NCI-H1694 (cell line): Measurements from ENCODE around the gene PRCC.
"Not testable (repeated sequence)": the region's sequence is repeated elsewhere in the genome, so short reads cannot be mapped to it uniquely, and the experiment has no call there.

Experiments used
- DNase-seq: peaks from one replicate; lab custom pipeline; 2025; lab: John Stamatoyannopoulos, UW

PRCC gene

DNA sequence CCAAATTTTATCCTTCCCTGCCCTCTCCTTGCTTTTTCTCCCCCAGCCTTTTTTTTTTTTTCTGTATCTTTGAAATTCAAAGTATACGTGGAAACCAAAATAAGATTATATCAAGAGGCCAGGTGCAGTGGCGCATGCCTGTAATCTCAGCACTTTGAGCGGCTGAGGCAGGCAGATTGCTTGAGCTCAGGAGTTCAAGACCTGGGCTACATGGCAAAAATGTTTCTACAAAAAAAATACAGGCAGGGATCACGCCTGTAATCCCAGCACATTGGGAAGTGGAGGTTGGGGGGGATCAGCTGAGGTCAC is 6.6 kb upstream of the PRCC start:
- no peak for DNase-seq

DNA sequence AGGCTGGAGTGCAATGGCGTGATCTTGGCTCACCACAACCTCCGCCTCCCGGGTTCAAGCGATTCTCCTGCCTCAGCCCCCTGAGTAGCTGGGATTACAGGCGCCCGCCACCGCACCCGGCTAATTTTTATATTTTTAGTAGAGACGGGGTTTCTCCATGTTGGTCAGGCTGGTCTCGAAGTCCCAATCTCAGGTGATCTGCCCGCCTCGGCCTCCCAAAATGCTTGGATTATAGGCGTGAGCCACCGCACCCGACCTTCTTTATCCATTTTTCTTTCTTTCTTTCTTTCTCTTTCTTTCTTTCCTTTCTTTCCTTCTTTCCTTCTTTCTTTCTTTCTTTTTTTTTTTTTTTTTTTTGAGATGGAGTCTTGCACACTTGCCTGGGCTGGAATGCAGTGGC is 2.2 kb upstream of the PRCC start:
- DNase-seq, result not testable (repeated sequence)

DNA sequence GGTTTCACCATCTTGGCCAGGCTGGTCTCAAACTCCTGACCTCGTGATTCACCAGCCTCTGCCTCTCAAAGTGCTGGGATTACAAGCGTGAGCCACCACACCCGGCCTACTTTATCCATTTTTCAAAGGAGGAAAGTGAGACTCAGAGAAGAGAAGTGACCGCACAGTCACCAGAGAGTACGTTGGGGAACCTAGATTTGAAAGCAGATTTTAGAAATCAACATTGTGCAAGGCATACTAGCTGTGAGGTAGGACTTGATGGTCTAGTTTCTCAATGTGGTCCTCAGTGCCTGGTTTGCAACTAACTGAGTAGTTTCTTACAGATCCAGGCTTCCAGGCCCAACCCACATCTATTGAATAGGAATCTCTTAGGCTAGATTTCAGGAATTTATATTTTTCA is 1.7 kb upstream of the PRCC start:
- no peak for DNase-seq

DNA sequence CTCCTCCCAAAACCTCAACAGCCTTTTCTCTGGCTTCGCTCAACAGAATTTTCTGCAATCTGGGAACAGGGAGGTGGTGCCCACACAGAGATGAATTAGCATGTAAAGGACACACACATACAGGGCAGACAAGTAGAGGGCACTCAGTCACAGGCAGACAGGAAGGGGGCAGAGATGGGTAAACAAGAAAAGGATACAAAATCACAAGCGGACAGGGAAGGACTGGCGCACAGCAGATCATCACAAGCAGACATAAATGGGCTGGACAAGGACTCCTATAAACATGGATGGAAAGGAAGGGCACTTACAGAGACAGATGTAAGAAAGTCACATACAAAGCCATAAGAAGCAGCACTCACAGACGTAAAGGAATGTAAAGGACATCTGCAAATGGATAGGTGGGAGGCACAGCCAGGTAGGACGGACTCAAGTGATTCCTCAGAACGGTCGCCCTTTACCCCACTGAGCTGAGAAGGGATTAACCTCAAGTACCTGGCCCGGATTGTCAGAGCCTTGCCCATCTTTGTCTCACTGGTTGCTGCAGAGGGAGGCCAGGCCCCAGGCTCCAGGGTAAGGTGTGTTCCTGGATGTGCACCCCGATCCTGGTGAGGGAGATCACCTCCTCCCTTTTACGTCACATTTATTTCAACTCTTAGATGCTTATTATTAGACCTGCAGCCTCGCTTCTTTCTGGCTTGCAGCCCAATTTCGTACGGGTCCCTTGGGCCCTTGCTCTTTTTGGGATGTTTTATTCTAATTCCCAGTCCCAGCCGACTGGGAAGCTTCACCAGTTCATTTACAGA is 836 bp upstream of the PRCC start:
- DNase-seq, result no peak

DNA sequence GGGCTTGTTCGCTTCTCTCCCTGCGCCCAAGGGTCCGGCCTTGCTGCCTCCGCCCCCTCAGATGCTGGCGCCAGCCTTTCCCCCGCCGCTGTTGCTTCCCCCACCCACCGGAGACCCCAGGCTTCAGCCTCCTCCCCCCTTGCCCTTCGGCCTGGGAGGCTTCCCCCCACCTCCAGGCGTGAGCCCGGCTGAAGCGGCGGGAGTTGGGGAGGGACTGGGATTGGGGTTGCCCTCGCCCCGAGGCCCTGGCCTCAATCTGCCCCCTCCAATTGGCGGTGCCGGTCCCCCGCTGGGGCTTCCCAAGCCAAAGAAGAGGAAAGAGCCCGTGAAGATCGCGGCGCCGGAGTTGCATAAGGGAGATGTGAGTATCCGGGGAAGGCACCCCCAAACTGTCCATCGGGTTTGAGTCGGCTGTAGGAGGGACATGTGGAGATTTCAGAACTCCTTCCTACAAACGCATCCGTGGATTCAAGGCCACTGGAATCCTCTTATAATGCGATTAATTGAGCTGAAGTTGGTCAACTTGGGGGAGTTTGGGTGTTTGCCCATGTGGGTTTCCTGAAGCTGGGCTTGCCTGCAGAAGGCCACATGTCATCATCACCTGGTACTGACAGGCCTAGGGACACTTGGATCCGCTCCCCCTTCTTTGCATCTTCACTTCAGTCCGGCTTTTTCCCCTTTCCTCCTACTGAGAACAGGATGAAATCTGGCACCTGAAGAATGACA is 707 bp downstream of the PRCC start:
- DNase-seq, result no peak

DNA sequence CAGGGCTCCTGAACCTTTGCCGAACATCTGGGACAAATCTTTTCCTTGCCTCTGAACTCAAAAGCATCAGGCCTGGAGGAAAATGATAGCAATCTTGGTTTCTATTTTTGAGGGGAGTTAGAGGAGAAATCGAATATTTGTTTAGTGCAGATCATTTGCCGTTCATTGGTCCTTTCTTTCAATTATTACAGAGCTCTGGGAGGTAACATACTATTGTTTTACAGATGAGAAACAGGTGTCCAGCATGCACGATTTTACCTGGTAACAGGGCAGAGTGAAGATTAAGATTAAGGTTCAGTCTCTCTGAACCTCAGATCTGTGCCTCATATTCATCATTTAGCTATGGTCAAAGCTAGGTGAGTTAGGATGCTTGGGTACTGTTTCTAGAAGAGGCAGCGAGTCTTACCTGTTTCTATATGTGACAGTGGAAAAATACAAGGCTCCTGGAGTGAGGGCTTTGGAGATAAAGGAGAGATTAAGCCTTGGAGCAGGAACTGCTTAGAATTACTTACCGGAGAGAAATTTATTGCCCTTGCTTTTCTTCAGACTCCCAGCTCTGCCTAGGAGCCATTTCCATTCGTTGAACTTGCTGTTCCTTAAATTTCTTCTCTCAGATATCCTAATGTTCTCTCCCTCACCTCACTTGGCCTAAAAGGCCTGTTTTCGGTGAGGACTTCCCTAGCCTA is 1.4 kb downstream of the PRCC start:
- no peak for DNase-seq

DNA sequence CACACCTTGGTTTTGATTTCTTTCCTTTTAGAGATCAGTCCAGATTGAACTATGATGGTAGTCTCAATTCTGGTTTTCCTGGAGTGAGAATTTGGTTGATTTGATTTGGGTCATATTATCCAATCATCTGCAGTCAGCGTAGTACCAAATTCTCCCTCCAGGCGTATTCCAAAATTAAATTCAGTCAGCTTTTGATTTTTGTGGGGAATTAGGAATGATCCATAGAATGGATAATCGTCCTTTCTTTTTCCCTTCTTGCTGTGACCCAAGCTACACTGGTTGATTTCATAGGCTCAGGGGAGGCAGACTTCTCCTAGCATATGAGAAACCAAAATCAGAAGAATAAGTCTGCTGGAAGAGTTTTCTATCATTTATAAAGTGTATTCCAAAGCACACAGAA is 4.9 kb downstream of the PRCC start:
- no peak for DNase-seq

DNA sequence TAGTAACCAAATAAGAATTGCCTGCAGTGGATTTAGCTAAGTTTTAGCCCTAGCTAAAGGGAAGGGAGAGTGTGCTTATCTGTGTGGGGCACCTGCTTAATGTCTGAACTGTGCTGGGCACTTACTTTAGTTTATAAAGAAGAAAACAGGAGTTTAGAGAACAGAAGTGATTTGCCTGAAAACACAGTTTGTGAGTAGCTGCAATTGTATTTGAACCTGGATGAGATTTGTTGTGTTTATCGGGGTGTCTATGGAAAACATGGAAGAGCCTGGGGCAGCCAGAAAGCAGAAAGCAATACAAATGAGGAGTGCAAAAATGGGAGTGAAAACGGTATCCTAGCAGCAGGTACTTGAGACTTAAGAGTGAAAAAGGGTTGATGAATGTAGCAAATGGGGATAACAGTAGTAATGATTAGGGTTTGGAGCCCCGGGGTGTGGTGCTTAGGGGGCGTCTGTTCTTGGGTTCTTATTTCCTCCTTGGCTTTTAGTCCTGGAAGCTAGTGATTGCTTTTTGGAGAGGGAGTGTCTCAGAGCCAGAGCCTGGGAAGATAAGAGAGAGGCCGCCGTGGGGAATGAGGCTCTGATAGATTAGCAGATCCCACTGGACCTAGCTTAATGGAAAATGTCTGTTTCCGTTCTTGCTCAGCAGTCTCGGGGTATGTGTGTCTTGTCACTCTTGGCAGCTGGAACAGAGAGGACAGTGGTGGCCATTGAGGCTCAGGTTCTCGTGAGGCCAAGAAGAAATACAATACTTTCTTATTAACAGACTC is 5.6 kb downstream of the PRCC start:
- no peak for DNase-seq

DNA sequence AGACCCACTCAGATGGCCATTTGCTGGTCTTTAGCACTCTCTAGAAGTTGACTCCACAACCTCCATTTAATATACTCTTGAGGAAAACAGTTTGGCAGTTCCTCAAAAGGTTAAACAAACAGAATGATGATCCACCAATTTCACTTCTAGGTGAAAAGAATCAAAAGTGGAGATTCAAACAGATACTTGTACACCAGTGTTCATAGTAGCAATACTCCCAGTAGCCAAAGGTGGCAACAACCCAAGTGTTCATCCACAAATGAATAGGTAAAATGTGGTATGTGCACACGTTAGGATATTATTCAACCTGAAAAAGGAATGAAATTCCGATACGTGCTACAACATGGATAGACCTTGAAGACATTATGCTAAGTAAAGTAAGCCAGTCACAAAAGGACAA is 6.3 kb downstream of the PRCC start:
- no peak for DNase-seq

DNA sequence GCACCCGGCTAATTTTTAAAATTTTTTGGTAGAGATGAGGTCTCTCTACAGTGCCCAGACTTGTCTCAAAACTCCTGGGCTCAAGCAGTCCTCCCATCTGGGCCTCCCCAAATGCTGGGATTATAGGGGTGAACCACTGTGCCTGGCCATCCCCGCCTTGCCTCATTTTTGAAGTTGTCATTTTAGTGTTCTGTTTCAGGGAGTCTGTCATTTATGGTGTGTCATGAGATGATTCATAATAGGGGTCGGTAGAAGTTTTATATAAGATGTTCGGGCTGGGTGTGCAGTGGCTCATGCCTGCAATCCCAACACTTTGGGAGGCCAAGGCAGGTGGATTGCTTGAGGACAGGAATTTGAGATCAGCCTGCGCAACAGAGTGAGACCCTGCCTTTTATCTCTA is 8.5 kb downstream of the PRCC start:
- no peak for DNase-seq

DNA sequence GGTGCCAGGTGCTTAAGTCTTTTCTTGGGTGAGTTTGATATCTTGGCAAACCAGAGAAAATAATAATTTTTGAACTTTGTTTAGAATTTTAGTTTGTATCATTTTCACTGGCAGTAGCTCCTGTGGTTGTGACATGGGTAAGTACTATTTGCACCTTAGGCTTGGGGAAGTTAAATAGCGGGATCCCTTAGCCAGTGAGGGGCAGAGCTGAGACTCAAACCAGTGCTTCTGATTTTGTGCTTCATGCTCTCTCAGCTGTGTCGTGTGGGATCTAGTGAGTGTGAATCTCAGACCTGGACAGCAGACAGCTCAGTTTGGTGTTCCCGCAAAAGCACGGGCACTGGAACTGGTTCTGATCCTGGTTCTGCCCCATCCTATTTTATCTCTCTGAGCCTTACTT is 9.6 kb downstream of the PRCC start:
- no peak for DNase-seq

DNA sequence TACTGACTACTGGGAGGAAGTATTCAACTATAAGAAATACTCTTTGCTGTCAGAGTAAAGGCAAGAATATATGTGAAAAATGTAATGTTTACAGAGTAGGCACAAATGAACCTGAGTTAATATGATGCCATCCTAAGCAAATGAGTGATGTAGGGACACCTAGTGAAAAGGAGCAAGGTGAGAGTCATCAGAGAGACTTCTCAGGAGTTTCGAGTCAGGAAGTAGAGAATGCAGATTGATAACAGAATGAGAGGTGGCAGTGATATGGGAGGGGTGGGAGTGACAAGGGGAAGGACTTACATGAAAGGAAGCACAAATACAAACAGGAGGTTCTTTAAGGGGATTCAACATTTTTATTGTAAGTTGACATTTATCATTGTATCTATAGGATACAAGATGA is 10.2 kb downstream of the PRCC start:
- DNase-seq, result no peak

DNA sequence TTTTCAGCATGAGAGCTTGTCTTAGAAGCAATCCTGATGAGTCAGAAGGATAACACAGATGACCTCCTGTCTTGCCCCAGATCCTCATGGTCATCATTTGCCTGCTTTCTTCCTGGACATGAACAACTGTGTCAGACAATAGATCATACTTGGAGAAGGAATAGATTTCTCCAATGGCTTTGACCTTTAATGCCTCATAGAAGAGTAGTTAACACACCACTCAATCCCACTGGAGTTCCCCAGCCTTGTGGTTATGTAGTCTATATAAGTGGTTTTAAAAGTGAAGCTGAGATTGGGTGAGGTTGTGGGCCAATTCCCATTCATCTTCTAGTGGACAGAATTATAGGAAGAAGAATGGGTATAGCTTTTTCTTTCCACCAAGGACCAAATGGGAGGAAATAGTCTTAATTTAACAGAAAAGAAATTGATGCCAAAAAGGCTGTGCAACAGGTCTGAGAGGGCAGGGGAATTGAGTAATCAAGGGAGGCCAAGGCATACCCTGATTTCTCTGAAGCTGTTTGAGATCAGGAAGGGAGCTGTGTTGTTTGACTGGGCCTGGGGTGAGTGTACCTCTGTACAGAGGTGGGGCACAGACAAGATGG is 14.4 kb downstream of the PRCC start:
- DNase-seq, result no peak

DNA sequence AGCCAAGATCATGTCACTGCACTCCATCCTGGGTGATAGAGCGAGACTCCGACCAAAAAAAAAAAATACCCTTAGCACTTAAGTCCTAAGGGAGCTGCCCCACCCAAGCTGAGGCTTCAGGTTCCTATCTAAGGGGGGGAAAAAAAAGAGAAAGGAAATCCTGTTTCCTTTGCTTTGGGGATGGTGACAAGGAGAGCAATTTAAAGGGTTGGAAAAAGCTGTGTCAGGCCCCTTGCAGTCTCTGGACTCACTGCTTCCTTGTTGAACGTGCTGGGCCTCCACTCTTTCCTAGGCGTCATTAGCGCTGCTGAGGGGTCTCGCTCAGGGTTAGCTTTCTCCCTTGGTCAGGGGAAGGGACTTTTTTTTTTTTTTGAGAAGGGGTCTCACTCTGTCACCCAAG is 18.1 kb downstream of the PRCC start:
- DNase-seq, result no peak

DNA sequence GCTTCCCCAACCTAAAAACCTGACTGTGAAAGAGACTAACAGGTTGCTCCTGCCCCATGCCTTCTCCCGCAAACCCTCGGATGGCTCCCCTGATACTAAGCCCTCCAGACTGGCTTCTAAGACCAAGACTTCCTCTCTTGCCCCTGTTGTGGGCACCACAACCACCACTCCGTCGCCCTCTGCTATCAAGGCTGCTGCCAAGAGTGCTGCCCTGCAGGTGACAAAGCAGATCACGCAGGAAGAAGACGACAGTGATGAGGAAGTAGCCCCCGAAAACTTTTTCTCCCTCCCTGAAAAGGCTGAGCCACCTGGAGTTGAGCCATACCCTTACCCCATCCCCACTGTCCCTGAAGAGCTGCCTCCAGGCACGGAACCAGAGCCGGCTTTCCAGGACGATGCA is 19.3 kb downstream of the PRCC start:
- no peak for DNase-seq

DNA sequence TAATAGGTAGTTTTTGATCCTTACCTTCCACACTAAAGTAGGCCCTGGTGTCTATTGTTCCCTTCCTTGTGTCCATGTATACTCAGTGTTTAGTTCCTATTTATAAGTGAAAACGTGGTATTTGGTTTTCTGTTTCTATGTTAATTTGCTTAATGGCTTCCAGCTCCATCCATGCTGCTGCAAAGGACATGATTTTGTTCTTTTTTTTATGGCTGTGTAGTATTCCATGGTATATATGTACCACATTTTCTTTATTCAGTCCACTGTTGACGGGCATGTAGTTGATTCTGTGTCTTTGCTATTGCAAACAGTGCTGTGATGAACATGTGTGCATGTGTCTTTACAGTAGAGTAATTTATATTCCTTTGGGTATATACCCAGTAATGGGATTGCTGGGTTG is 20.8 kb downstream of the PRCC start:
- no peak for DNase-seq

DNA sequence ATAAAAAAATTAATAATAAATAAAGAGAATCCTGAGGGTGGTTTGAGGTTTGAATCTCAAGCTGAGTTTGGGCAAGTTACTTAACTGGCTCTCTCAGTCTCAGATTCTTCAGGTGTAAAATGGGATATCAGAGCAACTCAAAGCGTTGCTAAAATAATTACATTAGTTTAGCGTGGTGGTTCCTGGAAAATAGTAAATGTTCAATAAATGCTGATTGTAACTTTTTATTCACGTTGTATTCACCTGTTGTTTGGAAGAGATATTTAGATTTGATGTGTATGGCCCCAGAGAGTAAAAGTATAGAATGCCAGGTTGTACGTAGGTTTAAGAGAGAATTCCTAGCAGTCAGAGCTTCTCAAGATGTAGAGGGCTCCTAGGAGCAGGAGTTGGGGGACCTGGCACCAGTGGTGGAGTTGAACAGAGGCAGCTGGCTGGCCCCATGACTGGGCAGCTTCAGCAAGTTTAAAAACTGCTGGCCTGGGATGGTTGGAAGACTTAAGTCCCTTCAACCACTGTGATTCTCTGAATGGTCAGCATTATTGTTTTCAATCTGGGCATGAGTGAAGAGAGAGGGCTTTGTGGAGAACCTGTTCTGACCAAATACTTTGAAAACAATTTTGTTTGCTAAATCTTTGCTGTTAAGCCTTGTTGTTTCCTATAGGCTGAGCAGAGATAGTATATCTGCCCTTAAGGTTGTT is 22.4 kb downstream of the PRCC start:
- no peak for DNase-seq

DNA sequence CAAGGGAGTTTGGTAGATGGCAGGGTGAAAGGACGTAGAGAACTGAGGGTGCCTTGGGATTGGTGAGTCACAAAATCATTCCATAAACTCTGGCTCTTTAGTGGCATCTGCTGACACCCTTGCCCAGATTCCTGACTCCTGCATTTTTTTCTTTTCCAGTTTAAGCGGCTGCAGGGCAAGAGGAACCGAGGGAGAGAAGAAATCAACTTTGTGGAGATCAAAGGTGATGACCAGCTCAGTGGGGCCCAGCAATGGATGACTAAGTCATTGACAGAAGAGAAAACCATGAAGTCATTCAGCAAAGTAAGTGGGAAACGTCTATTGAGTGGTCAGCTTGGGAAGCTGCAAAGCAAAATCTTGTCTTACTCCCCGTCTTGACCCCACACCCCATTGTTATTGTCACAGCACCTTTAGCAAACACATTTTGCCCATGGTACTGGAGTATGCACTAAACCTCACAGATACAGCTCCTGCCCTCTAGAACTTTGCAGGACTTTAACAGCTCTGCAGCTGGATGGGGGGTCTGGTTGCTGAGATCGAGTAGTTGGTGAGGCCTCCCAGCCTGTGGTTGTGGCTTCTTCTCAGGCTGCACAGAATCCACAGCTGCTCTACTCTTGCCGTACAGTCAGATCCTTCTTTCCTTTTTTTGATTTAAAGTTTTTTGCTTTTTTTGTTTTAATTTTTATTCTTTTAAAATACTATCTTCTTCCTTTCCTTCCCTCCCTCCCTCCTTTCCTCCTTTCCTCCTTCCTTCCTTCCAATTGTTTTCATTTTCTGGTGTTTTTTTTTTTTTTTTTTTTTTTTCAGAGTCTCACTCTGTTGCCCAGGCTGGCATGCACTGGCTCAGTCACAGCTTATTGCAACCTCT is 27.4 kb downstream of the PRCC start:
- DNase-seq, result no peak

DNA sequence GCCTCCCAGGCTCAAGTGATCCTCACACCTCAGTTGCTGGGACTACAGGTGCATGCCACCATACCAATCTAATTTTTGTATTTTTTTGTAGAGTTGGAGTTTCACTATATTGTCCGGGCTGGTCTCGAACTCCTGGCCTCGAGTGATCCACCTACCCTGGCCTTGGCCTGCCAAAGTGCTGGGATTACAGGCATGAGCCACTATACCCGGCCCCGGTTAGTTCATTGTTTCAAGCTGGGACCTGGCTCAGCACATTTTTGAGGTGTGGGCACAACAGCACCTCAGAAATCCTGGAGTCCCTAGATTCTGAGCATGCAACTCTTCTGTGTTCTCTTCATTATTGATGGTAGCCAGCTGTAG is 28.0 kb downstream of the PRCC start:
- no peak for DNase-seq

DNA sequence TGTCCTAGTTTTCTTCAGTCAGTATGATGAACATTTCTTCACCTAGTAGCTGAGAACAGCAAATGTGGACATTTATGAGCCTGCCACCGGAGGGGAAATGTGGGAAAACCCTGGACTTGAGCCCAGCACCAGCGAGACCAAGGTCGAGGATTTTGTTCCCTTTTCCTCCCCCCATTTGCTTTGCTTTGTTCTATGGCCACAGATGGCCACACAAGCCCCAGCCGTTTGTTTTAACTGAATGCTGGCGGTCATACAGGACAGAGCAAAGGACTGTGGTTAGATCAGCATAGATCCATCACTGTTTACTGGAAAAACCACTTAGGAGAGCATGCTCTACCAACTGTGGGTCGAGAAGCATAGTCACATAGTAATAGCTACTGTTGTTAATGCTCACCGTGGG is 28.5 kb downstream of the PRCC start:
- no peak for DNase-seq
